Bronchial epithelial cell (primary cell): Measurements from ENCODE around the gene SKA2. TPM values are rescaled to one million over a fixed set of nuclear protein-coding genes. Genes with fewer than 3 reads are reported as not detected.
A peak's percentile ranks its signal among the peaks of the same experiment; 100 is the strongest.
"Not testable (repeated sequence)": the region's sequence is repeated elsewhere in the genome, so short reads cannot be mapped to it uniquely, and the experiment has no call there.

Experiments used
- DNase-seq: peaks from one replicate; pipeline ENCODE4 v3.0.0-alpha.2; 2010; ENCODE audit warnings: low read depth
- FAIRE-seq: peaks from 2 replicates; lab custom pipeline; 2011; peaks lifted over from hg19 to GRCh38; lab: Jason Lieb, UNC
- H3K27me3 ChIP-seq: 2 replicates; pipeline ENCODE4 v1.5.1; 2011; ENCODE audit warnings: low read length; ENCODE audit not compliant: control insufficient read depth, insufficient read depth
- H3K36me3 ChIP-seq: 2 replicates; pipeline ENCODE4 v1.5.1; 2011; ENCODE audit warnings: low read length; ENCODE audit not compliant: control insufficient read depth, insufficient read depth
- H3K4me3 ChIP-seq: 2 replicates; pipeline ENCODE4 v1.5.1; 2011; ENCODE audit warnings: mild to moderate bottlenecking, low read depth, low read length, control low read depth
- total RNA-seq: library from RNA; depleted of rRNA; stranded (reverse); fragments of >200 nt; gene quantifications from 2 replicates; pipeline ENCODE4 v1.2.1, GENCODE V29; 2014
- TF ChIP-seq, protein P1 (sequence below): IDR thresholded peaks from 2 replicates; pipeline ENCODE4 v1.5.1; 2011; ENCODE audit warnings: mild to moderate bottlenecking, moderate library complexity, low read length, control low read depth, inconsistent platforms; ENCODE audit not compliant: insufficient read depth, severe bottlenecking

SKA2 gene
- total RNA-seq, 1 donor from 2014 or later: 34.2 TPM

DNA sequence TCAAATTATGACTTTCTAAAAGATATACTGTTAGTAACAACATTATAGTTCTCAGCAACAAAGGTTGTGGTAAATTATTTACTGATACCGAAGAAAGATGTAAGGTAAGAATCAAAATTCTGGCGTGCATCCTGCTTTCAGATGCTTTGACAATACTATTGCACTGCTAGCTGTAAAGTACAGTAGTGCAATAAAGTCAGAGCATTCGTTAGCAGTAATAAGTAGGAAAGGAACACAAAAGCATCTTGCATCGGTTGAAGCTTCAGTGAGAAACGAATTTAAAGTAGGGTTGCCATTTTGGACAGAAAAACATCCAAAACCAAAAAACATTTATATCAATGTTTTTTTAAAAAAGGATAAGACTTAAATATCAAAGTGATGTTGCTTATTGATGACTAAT lies 4.0 kb downstream of the SKA2 start:
- no peaks in the 10 kb centered on the region for H3K36me3 ChIP-seq
- DNase-seq (no peak), FAIRE-seq (no peak)
- TF ChIP-seq, protein P1, sequence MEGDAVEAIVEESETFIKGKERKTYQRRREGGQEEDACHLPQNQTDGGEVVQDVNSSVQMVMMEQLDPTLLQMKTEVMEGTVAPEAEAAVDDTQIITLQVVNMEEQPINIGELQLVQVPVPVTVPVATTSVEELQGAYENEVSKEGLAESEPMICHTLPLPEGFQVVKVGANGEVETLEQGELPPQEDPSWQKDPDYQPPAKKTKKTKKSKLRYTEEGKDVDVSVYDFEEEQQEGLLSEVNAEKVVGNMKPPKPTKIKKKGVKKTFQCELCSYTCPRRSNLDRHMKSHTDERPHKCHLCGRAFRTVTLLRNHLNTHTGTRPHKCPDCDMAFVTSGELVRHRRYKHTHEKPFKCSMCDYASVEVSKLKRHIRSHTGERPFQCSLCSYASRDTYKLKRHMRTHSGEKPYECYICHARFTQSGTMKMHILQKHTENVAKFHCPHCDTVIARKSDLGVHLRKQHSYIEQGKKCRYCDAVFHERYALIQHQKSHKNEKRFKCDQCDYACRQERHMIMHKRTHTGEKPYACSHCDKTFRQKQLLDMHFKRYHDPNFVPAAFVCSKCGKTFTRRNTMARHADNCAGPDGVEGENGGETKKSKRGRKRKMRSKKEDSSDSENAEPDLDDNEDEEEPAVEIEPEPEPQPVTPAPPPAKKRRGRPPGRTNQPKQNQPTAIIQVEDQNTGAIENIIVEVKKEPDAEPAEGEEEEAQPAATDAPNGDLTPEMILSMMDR: no peak
- no peaks in the 10 kb centered on the region for H3K27me3 ChIP-seq
- H3K4me3 ChIP-seq: no peak overlapping the region

DNA sequence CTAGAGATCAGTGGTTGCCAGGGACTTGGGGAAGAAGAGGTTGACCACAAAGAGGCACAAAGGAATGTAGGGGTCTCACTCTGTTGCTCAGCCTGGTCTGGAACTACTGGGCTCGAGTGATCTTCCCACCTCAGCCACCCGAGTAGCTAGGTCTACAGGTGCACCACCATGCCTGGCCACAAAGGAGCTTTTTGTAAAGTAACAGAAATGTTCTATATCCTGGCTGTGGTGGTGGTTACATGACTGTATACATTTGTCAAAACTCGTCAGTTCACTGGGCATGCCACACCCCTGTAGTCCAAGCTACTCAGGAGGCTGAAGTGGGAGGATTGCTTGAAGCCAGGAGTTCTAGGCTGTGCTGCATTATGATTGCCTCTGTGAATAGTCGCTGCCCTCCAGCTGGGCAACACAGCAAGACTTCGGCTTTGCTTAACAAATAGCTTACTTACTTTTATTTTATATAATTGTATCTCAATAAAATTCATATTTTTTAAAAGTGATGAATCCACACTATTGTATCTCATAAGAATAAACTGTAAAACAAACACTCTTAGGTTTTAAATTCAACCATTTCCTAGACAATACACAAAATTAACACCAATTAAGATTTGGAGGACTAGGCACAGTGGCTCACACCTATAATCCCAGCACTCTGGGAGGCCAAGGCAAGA lies 5.0 kb downstream of the SKA2 start:
- TF ChIP-seq, protein P1: no peak
- Histone ChIP-seq H3K27me3 (no peaks in the 10 kb centered on the region), H3K36me3 (no peaks in the 10 kb centered on the region), H3K4me3 (no peak overlapping the region)
- FAIRE-seq (no peak), DNase-seq (peak; percentile 31)

DNA sequence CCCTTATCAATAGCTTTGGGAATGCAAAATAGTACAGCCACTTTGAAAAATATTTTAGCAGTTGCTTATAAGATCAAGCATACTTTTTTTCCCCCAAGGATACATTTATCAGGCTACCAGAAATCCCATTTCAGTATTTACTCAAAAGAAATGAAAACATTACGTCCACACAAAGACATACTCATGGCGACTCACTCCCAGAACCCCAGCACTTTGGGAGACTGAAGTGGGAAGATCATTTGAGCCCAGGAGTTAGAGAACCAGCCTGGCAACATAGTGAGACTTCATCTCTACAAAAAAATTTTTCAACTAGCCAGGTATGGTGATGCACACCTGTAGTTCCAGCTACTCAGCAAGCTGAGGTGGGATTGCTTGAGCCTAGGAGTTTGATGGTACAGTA lies 5.9 kb downstream of the SKA2 start:
- H3K36me3 ChIP-seq: no peaks in the 10 kb centered on the region
- DNase-seq (peak; percentile 72), FAIRE-seq (no peak)
- TF ChIP-seq, protein P1: no peak
- H3K27me3 ChIP-seq: no peaks in the 10 kb centered on the region
- no peak overlapping the region for H3K4me3 ChIP-seq

DNA sequence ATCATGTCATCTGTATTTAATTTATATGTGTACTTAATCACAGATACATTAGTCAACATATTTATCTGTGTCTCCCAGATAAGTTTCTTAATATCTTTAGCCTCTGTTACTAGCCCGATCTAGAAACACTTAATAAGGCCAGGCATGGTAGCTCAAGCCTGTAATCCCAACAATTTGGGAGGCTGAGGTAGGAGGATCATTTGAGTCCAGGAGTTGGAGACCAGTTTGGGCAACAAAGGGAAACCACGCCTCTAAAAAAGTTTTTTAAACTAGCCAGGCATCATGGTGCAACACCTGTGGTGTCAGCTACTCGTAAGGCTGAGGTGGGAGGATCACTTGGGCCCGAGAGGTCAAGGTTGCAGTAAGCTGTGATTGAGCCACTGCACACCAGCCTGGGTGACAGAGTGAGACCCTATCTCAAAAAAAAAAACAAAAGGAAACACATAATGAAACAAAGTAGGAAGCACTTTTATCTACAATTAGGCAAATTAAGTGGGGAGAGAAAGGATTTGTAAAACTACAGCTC lies 9.4 kb downstream of the SKA2 start:
- H3K4me3 ChIP-seq: no peak overlapping the region
- FAIRE-seq (no peak), DNase-seq (no peak)
- H3K36me3 ChIP-seq: no peaks in the 10 kb centered on the region
- TF ChIP-seq, protein P1: no peak
- no peaks in the 10 kb centered on the region for H3K27me3 ChIP-seq

DNA sequence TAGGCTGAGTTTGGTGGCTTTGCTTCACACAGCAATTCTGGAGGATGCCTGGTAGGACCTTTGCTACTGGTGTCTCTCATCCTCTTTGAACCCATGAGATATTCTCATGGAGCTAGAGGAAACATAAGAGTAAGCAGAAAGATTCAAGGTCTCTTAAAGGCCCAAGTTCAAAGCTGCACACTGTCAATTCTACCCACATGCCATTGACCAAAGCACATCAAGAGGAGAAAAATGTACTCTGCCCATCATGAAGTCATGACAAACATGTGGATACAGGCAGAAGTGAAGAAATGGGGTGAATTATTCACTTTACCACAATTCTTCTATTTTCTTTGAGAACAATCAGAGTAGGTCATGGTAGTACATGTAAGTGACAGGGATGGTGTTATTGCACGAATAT lies 13.1 kb downstream of the SKA2 start:
- no peaks in the 10 kb centered on the region for H3K27me3 ChIP-seq
- DNase-seq (peak; percentile 82), FAIRE-seq (no peak)
- TF ChIP-seq, protein P1: no peak
- no peak overlapping the region for H3K4me3 ChIP-seq
- H3K36me3 ChIP-seq: no peaks in the 10 kb centered on the region

DNA sequence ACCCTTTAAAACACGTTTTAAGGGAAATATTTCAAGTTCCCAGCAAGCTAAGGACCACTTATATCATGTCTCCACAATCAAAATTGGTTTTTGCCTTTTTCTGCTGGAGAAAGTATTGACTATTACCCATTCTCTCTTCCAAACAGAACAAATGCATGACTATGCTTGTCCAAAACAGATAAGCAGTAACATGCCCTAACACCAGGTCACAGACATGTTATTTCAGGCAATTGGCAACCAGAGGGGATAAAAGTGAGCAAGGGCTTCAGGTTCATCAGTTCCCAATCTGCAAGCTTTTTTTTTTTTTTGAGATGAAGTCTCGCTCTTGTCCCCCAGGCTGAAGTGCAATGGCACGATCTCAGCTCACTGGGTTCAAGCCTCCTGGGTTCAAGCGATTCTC lies 15.0 kb downstream of the SKA2 start:
- Histone ChIP-seq H3K36me3 (no peaks in the 10 kb centered on the region), H3K4me3 (no peak overlapping the region), H3K27me3 (no peaks in the 10 kb centered on the region)
- DNase-seq: peak; percentile 85
- FAIRE-seq: no peak
- TF ChIP-seq, protein P1: no peak

DNA sequence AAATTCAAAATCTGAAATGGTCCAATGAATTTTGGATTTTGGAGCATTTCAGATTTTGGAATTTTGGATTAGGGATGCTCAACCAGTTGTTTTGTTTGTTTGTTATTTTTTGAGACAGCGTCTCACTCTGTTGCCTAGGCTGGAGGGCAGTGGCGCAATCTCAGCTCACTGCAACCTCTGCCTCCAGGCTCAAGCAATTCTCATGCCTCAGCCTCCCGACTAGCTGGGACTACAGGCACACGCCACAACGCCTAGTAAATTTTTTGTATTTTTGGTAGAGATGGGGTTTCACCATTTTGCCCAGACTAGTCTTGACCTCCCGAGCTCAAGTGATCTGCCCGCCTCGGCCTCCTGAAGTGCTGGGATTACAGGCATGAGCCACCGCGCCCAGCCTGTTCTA lies 16.6 kb downstream of the SKA2 start:
- not testable (repeated sequence) for FAIRE-seq, H3K27me3 ChIP-seq, H3K36me3 ChIP-seq, H3K4me3 ChIP-seq, DNase-seq
